Measurements from ENCODE around the gene TMEM269. TPM values are rescaled to one million over a fixed set of nuclear protein-coding genes. Genes with fewer than 3 reads are reported as not detected.

TMEM269 gene
- total RNA-seq, 1 experiment from 2014 or later: 0.28 TPM

DNA sequence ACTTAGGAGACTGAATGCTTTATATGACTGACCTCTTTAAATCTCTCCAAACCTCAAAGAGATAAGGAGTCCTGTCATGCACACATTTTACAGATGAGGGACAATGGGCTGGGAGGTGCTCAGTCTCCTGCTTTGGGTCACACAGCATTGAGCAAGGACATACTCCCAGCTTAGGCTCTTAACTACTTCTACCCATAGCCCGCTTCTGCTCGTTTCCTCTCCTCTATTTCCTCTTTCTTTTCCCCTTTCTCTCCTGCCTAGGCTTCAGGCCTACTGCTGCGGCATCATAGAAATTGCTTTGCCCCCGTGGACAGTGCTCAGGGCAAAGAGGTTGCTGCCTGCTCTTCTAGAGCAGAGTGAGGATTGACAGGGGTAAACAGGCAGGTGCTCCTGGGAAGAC, 49.2 kb downstream of the TMEM269 start:
- no peak overlapping the region for H3K4me2 ChIP-seq
- TF ChIP-seq, protein P1, sequence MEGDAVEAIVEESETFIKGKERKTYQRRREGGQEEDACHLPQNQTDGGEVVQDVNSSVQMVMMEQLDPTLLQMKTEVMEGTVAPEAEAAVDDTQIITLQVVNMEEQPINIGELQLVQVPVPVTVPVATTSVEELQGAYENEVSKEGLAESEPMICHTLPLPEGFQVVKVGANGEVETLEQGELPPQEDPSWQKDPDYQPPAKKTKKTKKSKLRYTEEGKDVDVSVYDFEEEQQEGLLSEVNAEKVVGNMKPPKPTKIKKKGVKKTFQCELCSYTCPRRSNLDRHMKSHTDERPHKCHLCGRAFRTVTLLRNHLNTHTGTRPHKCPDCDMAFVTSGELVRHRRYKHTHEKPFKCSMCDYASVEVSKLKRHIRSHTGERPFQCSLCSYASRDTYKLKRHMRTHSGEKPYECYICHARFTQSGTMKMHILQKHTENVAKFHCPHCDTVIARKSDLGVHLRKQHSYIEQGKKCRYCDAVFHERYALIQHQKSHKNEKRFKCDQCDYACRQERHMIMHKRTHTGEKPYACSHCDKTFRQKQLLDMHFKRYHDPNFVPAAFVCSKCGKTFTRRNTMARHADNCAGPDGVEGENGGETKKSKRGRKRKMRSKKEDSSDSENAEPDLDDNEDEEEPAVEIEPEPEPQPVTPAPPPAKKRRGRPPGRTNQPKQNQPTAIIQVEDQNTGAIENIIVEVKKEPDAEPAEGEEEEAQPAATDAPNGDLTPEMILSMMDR (conservative IDR thresholded peaks at IDR 0.05): no peak
- no peak for TF ChIP-seq EZH2 (IDR thresholded peaks at IDR 0.05; ENCODE audit: low read depth)
- CTCF ChIA-PET: no interaction called here
- intact Hi-C loops (cut with micrococcal nuclease; ENCODE audit: unreplicated experiment): no loop called here
- no peak overlapping the region for H3K4me3 ChIP-seq
- no peaks in the 10 kb centered on the region for H3K79me2 ChIP-seq (ENCODE audit: low read depth)
- no peaks in the 10 kb centered on the region for H4K20me1 ChIP-seq (ENCODE audit: insufficient read depth)
- no peaks in the 10 kb centered on the region for H3K36me3 ChIP-seq (ENCODE audit: low read depth)
- no peak overlapping the region for H2AFZ ChIP-seq
- H3K4me1 ChIP-seq (replicated peaks; ENCODE audit: insufficient read depth): no peaks in the 10 kb centered on the region
- H3K27me3 ChIP-seq (ENCODE audit: insufficient read depth, low read depth): no peaks in the 10 kb centered on the region
- BruUV-seq (replicated peaks): no TSS peak
- no peaks in the 10 kb centered on the region for H3K9me2 ChIP-seq (ENCODE audit: insufficient read depth)
- no peak for DNase-seq
- H3K9me3 ChIP-seq (ENCODE audit: insufficient read depth, low read depth): no peaks in the 10 kb centered on the region
- POLR2A ChIA-PET (ENCODE audit: unreplicated experiment): no interaction called here
- H3K27ac ChIP-seq: no peak overlapping the region
- no peaks in the 10 kb centered on the region for H3F3A ChIP-seq (ENCODE audit: insufficient read depth, low read depth)

DNA sequence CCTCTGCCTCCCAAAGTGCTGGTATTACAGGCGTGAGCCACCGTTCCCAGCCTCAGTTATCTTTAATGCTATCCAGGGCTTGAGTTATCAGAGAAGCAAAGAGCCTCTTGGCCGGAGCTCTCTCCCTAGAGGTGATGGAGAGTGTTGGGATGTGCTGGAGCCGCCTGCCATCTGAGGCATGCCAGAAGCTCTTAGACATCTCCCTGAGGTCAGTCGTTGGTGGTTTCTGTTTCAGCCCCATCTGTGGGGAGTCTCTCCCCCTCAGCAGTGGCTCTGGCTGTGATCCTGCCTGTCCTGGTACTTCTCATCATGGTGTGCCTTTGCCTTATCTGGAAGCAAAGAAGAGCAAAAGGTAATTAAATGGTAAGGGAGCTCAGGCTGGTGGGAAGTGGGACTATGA, 50.0 kb downstream of the TMEM269 start:
- H3K4me3 ChIP-seq: no peak overlapping the region
- H4K20me1 ChIP-seq (ENCODE audit: insufficient read depth): no peaks in the 10 kb centered on the region
- TF ChIP-seq, protein P1 (conservative IDR thresholded peaks at IDR 0.05): no peak
- TF ChIP-seq EZH2 (IDR thresholded peaks at IDR 0.05; ENCODE audit: low read depth): no peak
- no peaks in the 10 kb centered on the region for H3K27me3 ChIP-seq (ENCODE audit: insufficient read depth, low read depth)
- H3K27ac ChIP-seq: no peak overlapping the region
- no peak overlapping the region for H2AFZ ChIP-seq
- no peaks in the 10 kb centered on the region for H3F3A ChIP-seq (ENCODE audit: insufficient read depth, low read depth)
- H3K79me2 ChIP-seq (ENCODE audit: low read depth): no peaks in the 10 kb centered on the region
- no TSS peak for BruUV-seq (replicated peaks)
- ChIA-PET POLR2A (ENCODE audit: unreplicated experiment) (no interaction called here), CTCF (no interaction called here)
- intact Hi-C loops (cut with micrococcal nuclease; ENCODE audit: unreplicated experiment): no loop called here
- H3K36me3 ChIP-seq (ENCODE audit: low read depth): no peaks in the 10 kb centered on the region
- DNase-seq: no peak
- H3K9me3 ChIP-seq (ENCODE audit: insufficient read depth, low read depth): no peaks in the 10 kb centered on the region
- no peaks in the 10 kb centered on the region for H3K4me1 ChIP-seq (replicated peaks; ENCODE audit: insufficient read depth)
- no peak overlapping the region for H3K4me2 ChIP-seq
- H3K9me2 ChIP-seq (ENCODE audit: insufficient read depth): no peaks in the 10 kb centered on the region

DNA sequence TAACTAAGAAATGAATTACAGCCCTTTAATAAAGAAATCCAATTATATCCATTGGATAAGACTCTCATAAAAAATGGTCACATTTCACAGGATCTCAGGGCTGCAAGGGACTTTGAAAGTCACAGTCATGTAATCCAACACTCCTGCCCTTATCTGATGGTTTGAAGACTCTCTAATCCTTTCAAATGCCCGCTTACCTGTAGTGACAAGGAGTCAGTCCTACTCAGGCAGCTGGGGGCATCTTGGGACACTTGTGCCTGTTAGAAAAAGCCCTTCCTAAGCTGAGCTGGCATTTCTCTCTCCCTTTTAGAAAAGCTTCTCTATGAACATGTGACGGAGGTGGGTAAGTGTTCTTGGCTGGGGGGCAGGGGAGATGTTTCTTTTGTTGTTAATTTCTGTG, 50.6 kb downstream of the TMEM269 start:
- Histone ChIP-seq H4K20me1 (ENCODE audit: insufficient read depth) (no peaks in the 10 kb centered on the region), H3K4me2 (no peak overlapping the region), H3K36me3 (ENCODE audit: low read depth) (no peaks in the 10 kb centered on the region), H3K4me1 (replicated peaks; ENCODE audit: insufficient read depth) (no peaks in the 10 kb centered on the region), H3K27ac (no peak overlapping the region), H3K4me3 (no peak overlapping the region), H3K79me2 (ENCODE audit: low read depth) (no peaks in the 10 kb centered on the region), H3K27me3 (ENCODE audit: insufficient read depth, low read depth) (no peaks in the 10 kb centered on the region), H3K9me2 (ENCODE audit: insufficient read depth) (no peaks in the 10 kb centered on the region), H3K9me3 (ENCODE audit: insufficient read depth, low read depth) (no peaks in the 10 kb centered on the region), H3F3A (ENCODE audit: insufficient read depth, low read depth) (no peaks in the 10 kb centered on the region), H2AFZ (no peak overlapping the region)
- POLR2A ChIA-PET (ENCODE audit: unreplicated experiment): interaction anchor here (0.7 kb wide), 1 partner anchor 298 kb away, joined by 3 read pairs; no protein-coding TSS in a partner anchor
- no peak for DNase-seq
- BruUV-seq (replicated peaks): no TSS peak
- CTCF ChIA-PET: no interaction called here
- TF ChIP-seq EZH2 (IDR thresholded peaks at IDR 0.05; ENCODE audit: low read depth): no peak
- TF ChIP-seq, protein P1 (conservative IDR thresholded peaks at IDR 0.05): no peak
- intact Hi-C loops (cut with micrococcal nuclease; ENCODE audit: unreplicated experiment): no loop called here
